ENCODE data around the gene NDRG4.

GRCh38 chr16:58494981-58495520, 4.9 kb upstream of the NDRG4 start:
- TF ChIP-seq, protein P1, sequence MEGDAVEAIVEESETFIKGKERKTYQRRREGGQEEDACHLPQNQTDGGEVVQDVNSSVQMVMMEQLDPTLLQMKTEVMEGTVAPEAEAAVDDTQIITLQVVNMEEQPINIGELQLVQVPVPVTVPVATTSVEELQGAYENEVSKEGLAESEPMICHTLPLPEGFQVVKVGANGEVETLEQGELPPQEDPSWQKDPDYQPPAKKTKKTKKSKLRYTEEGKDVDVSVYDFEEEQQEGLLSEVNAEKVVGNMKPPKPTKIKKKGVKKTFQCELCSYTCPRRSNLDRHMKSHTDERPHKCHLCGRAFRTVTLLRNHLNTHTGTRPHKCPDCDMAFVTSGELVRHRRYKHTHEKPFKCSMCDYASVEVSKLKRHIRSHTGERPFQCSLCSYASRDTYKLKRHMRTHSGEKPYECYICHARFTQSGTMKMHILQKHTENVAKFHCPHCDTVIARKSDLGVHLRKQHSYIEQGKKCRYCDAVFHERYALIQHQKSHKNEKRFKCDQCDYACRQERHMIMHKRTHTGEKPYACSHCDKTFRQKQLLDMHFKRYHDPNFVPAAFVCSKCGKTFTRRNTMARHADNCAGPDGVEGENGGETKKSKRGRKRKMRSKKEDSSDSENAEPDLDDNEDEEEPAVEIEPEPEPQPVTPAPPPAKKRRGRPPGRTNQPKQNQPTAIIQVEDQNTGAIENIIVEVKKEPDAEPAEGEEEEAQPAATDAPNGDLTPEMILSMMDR (IDR thresholded peaks at IDR 0.05), result no peak
- TF ChIP-seq POLR2A (IDR thresholded peaks at IDR 0.05), result no peak

Measured in ovary (tissue), 3 donors.